ENCODE results near the gene RPUSD1.
"Not testable (repeated sequence)": the region's sequence is repeated elsewhere in the genome, so short reads cannot be mapped to it uniquely, and the experiment has no call there.

RPUSD1 gene

DNA sequence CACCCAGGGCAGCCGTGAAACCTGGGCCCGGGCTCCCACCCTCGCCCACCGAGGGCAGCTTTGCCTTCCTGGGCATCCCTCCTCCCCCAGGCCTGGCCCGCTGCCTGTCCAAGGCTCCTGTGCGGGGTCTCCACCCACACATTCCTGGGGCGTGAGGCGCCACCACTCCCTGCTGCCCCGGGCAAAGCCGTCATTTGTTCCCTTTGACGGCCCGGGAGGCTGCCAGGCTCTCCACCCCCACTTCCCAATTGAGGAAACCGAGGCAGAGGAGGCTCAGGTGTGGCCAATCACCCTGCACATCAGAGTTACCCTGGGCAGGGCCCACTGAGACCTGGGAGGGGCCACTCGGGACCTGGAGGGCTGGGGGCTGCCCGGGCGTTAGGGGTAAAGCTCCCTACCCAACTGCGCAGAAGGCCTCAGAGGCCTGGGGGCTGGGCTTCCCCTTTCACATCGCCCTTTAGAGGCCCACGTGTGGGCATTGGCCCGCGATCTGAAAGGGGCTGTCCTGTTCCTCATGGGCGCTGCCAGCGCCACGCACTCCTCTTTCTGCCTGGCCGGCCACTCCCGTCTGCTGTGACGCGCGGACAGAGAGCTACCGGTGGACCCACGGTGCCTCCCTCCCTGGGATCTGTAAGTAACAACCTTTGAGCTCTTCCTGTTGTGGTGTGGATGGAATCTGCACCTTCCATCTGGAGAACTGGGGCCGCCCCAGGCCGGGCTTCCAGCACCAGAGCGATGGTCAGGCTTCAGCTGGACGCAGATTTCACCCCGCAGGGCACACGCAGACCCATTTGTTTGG is 27.4 kb downstream of the RPUSD1 start, which contains the start of gene MSLN:
TSS of gene MSLN (plus strand) at position 190 of the 799 bp plus-strand sequence. CDS start 1,947 bp downstream, outside the sequence.
- Histone ChIP-seq H3K27ac (no peak within 1 kb of the TSS), H3K4me3 (no peak within 1 kb of the TSS)
- no peak for DNase-seq (ENCODE audit: low spot score)
- TF ChIP-seq, protein P1, sequence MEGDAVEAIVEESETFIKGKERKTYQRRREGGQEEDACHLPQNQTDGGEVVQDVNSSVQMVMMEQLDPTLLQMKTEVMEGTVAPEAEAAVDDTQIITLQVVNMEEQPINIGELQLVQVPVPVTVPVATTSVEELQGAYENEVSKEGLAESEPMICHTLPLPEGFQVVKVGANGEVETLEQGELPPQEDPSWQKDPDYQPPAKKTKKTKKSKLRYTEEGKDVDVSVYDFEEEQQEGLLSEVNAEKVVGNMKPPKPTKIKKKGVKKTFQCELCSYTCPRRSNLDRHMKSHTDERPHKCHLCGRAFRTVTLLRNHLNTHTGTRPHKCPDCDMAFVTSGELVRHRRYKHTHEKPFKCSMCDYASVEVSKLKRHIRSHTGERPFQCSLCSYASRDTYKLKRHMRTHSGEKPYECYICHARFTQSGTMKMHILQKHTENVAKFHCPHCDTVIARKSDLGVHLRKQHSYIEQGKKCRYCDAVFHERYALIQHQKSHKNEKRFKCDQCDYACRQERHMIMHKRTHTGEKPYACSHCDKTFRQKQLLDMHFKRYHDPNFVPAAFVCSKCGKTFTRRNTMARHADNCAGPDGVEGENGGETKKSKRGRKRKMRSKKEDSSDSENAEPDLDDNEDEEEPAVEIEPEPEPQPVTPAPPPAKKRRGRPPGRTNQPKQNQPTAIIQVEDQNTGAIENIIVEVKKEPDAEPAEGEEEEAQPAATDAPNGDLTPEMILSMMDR (IDR thresholded peaks at IDR 0.05), result no peak

DNA sequence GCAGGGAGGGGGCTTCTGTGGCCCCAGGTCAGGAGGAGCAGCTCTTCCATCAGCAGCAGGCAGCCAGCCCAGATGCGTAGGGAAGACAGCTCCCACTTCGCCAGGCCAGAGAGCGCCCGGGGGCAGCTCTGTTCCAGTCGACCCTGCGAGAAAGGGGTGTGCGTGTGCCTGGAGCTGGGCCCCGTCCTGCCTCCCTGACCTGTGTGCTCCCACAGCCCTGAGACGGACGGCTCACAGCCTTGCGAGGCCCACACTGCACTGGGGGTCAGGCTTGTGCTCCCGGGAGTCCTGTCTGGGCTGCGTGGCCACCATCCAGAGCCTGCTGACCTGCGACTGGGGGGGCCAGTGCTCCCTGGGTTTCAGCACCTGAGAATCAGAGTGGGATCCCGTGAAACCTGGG is 28.1 kb downstream of the RPUSD1 start:
- no peak for DNase-seq (ENCODE audit: low spot score)
- TF ChIP-seq, protein P1 (IDR thresholded peaks at IDR 0.05), result no peak
- H3K27ac ChIP-seq, result no peak overlapping the region
- no peak overlapping the region for H3K4me3 ChIP-seq

DNA sequence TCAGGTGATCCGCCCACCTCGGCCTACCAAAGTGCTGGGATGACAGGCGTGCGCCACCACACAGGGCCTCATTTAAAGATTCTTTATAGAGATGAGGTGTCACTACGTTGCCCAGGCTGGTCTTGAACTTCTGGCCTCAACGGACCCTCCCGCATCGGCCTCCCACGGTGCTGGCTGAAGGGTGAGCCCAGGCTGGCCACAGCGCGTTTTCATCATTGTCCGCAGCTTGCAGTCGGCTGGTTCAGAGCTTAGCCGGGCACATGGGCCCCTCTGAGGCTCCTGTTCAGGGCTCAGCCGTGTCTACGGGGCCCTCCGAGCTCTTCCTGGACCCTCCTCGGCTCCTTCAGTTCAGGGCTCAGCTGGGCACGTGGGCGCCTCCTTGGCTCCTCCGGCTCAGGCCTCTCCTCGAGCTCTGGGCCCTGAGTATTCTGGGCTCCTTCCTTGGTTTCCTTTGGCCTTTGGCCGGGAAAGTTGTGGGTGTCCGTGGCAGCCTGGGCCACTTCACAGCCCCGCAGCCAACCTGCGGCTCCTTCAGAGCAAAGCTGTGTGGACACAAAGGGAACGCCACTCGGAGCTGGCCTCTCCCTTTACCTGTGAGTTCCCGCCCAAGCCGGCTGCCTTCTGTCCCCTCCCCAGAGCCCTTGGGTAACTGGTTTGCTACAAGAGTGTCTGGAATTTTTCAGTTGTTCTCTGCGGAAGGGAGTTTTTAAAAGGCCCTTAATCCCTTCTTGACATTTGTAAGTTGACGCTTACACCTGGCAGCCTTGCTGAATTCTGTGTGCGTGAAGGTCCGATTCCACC is 28.9 kb downstream of the RPUSD1 start:
- Histone ChIP-seq H3K27ac (no peak overlapping the region), H3K4me3 (no peak overlapping the region)
- DNase-seq (ENCODE audit: low spot score), result no peak
- TF ChIP-seq, protein P1 (IDR thresholded peaks at IDR 0.05), result no peak

DNA sequence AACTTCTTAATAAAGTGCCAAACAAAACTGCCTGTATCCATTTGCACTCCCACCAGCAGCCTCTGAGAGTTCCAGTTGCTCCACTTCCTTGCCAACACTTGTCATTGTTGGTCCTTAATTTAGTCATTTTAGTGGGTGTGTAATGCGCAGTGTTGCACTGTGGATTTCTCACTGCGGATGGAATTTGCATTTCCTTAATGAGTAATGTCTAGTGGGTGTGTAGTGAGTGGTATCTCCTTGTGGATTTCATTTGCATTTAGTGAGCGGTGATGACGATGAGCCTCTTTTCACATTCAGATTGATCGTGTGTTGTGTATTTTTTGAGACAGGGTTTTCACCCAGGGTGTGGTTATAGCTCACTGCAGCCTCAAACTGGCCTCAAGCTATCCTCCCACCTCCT is 31.8 kb downstream of the RPUSD1 start:
- no peak for DNase-seq (ENCODE audit: low spot score)
- no peak overlapping the region for H3K27ac ChIP-seq
- H3K4me3 ChIP-seq, result no peak overlapping the region
- TF ChIP-seq, protein P1 (IDR thresholded peaks at IDR 0.05), result no peak

DNA sequence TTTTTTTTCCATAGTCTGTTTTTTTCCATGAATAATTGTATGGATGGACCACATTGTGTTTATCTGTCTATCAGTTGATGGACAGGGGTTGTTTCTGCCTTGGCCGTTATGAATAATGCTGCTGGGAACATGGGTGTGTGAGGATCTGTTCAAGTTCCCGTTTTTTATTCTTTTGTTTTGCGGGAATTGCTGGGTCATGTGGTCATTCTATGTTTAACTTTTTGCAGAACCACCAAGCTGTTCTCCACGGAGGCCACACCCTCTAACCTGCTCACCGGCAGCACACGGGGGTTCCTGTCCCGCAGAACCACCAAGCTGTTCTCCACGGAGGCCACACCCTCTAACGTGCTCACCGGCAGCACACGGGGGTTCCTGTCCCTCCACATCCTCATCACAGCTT is 33.5 kb downstream of the RPUSD1 start:
- H3K27ac ChIP-seq, result no peak overlapping the region
- TF ChIP-seq, protein P1 (IDR thresholded peaks at IDR 0.05), result no peak

DNA sequence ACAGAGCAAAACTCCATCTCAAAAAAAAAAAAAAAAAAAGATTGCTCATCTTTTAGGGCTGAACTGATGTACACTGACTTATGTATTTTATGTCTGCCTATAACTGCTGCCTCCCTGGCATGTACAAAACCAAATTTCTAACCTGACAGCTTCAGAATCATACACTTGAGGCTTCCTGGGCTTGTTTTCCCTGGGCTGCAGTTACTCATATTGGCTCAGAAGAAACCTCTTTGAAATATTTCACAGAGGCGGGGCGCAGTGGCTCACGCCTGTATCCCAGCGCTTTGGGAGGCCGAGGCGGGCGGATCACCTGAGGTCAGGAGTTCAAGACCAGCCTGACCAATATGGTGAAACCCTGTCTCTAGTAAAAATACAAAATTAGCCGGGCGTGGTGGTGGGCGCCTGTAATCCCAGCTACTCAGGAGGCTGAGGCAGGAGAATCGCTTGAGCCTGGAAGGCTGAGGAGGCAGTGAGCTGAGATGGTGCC is 34.0 kb downstream of the RPUSD1 start:
- not testable (repeated sequence) for H3K27ac ChIP-seq; H3K4me3 ChIP-seq; DNase-seq (ENCODE audit: low spot score)

More for the DNA sequence above, 33.5 kb downstream of the RPUSD1 start:
- DNase-seq (ENCODE audit: low spot score), result no peak
- H3K4me3 ChIP-seq, result no peak overlapping the region

DNA sequence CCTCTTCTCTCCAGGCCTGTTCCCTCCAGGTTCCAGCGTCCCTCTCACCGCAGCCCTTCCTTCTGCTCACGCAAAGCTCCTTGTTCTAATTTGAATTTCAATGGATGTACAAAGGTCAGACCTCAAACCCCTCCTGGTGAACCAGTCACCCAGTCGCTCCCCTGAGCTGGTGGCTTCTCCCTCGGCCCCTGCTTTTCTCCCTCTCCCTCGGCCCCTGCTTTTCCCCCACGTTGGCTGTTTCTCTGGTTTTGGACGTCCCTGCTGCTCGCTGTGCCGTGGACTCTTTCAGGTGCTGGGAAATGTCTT is 36.2 kb downstream of the RPUSD1 start:
- no peak for DNase-seq (ENCODE audit: low spot score)
- Histone ChIP-seq H3K27ac (no peak overlapping the region), H3K4me3 (no peak overlapping the region)
- TF ChIP-seq, protein P1 (IDR thresholded peaks at IDR 0.05), result no peak
